GM12878 (cell line): ENCODE results near the gene DNMT3A. TPM values are rescaled to one million over a fixed set of nuclear protein-coding genes. Genes with fewer than 3 reads are reported as not detected.

ENCODE experiments used
- ATAC-seq: fragments of 200-7000 bp; cut with Tn5 transposase; 3 replicates; pipeline ENCODE4 v1.9.1; 2020; ENCODE audit warnings: mild to moderate bottlenecking, moderate library complexity
- BruUV-seq: library from RNA; stranded (reverse); fragments of 400-500 nt; replicated peaks from 2 replicates; lab custom pipeline; 2021; lab: Mats Ljungman, UMichigan
- CTCF ChIA-PET: fragments of 300-600 bp; sonication (Branson Sonifier 250); formaldehyde crosslinking; extraction: SDS; loops from one replicate; lab custom pipeline; 2021; ENCODE audit warnings: inconsistent platforms; lab: Yijun Ruan, JAX
- POLR2A ChIA-PET: fragments of 350-600 bp; formaldehyde crosslinking; extraction: SDS; loops from one replicate; lab custom pipeline; 2021; ENCODE audit warnings: inconsistent platforms; lab: Charles Lee
- RAD21 ChIA-PET: fragments of 300-600 bp; sonication (Branson Sonifier 250); formaldehyde crosslinking; loops from one replicate; lab custom pipeline; 2023; ENCODE audit warnings: antibody characterized with exemption; ENCODE audit not compliant: unreplicated experiment; lab: Charles Lee
- SMC1A ChIA-PET: fragments of 300-600 bp; sonication (Branson Sonifier 250); formaldehyde crosslinking; loops from one replicate; lab custom pipeline; 2023; ENCODE audit not compliant: unreplicated experiment, uncharacterized antibody; lab: Charles Lee
- DNase-seq: peaks from one replicate; pipeline ENCODE4 v3.0.0-alpha.2; 2011; ENCODE audit warnings: low read depth, low spot score
- FAIRE-seq: peaks from 3 replicates; lab custom pipeline; 2011; peaks lifted over from hg19 to GRCh38; lab: Jason Lieb, UNC
- H2AFZ ChIP-seq: 2 replicates; pipeline ENCODE4 v1.6.0; 2011; ENCODE audit warnings: low read depth, low read length, control low read depth; ENCODE audit not compliant: control insufficient read depth
- H3K27ac ChIP-seq: 2 replicates; pipeline ENCODE4 v1.5.1; 2011; ENCODE audit warnings: control low read depth; ENCODE audit not compliant: control insufficient read depth, insufficient read depth
- H3K27me3 ChIP-seq, 2 experiments: replicated peaks in 1 of 2; 2 replicates each; pipeline versions ENCODE4 v1.6.0 to v1.6.1; 2011; ENCODE audit warnings: low read length in 1 of 2; ENCODE audit not compliant: control insufficient read depth in 2 of 2, insufficient read depth in 2 of 2
- H3K36me3 ChIP-seq, 2 experiments: 2 replicates each; pipeline ENCODE4 v1.5.1; 2011; ENCODE audit warnings: low read length in 1 of 2; ENCODE audit not compliant: control insufficient read depth in 2 of 2, insufficient read depth in 2 of 2
- H3K4me1 ChIP-seq: 2 replicates; pipeline ENCODE4 v1.6.1; 2011; ENCODE audit warnings: mild to moderate bottlenecking, low read length, moderate library complexity, mixed read lengths; ENCODE audit not compliant: control insufficient read depth, insufficient read depth
- H3K4me2 ChIP-seq: 2 replicates; pipeline ENCODE4 v1.6.0; 2011; ENCODE audit warnings: control low read depth; ENCODE audit not compliant: control insufficient read depth, insufficient read depth
- H3K4me3 ChIP-seq: fragments of 200-600 bp; sonication (generic); 2 replicates; pipeline ENCODE4 v1.5.1; 2016
- H3K79me2 ChIP-seq: 2 replicates; pipeline ENCODE4 v1.6.0; 2011; ENCODE audit warnings: low read length; ENCODE audit not compliant: control insufficient read depth, insufficient read depth
- H3K9ac ChIP-seq: 2 replicates; pipeline ENCODE4 v1.8.0; 2011; ENCODE audit warnings: low read length, control low read depth, mixed read lengths; ENCODE audit not compliant: control insufficient read depth, insufficient read depth
- H3K9me3 ChIP-seq: replicated peaks from 3 replicates; pipeline ENCODE4 v1.5.1; 2011; ENCODE audit warnings: mild to moderate bottlenecking, low read length; ENCODE audit not compliant: control insufficient read depth, insufficient read depth
- H4K20me1 ChIP-seq: 2 replicates; pipeline ENCODE4 v1.6.0; 2011; ENCODE audit not compliant: control insufficient read depth, insufficient read depth
- CTCF ChIP-seq, 3 experiments: IDR thresholded peaks in 2 of 3; conservative IDR thresholded peaks in 1 of 3; 2 replicates each; pipeline ENCODE4 v1.5.1; 2011; ENCODE audit warnings: low read depth in 3 of 3, low read length in 3 of 3, mild to moderate bottlenecking in 3 of 3, control low read depth in 2 of 3, moderate library complexity in 2 of 3, inconsistent platforms in 1 of 3, mixed read lengths in 1 of 3; ENCODE audit not compliant: control insufficient read depth in 2 of 3, insufficient read depth in 1 of 3; ENCODE audit errors: extremely low read depth in 1 of 3
- RAD21 ChIP-seq: IDR thresholded peaks from 2 replicates; pipeline ENCODE4 v1.6.1; 2011; ENCODE audit warnings: mild to moderate bottlenecking, low read depth, low read length, moderate library complexity; ENCODE audit not compliant: insufficient read depth
- RUNX3 ChIP-seq: IDR thresholded peaks from 2 replicates; pipeline ENCODE4 v1.6.1; 2012; ENCODE audit warnings: low read length, inconsistent platforms
- WGBS: methylation state at CpG from one replicate; pipeline ENCODE4 v1.1.6; 2016; ENCODE audit warnings: low lambda C conversion rate; ENCODE audit not compliant: insufficient replicate concordance, insufficient coverage; ENCODE audit errors: missing lambda C conversion rate; 5-methylcytosine and 5-hydroxymethylcytosine counted together
- in situ Hi-C: fragments of 300-500 bp; cut with MboI; formaldehyde crosslinking; loops from 9 replicates; pipeline ENCODE4 v1.14.3; 2018; ENCODE audit warnings: mixed read lengths
- intact Hi-C: fragments of 100-400 bp; cut with micrococcal nuclease; formaldehyde crosslinking; loops from one replicate; pipeline ENCODE4 v1.14.2; 2022; ENCODE audit not compliant: unreplicated experiment
- polyA plus RNA-seq, 11 experiments: library from polyadenylated mRNA; depleted of rRNA in 4 of 11; unstranded in 6 of 11; stranded (reverse) in 5 of 11; fragments of >200 nt; fragmentation: Nextera tagmentation in 4 of 11; fragmentation: Illumina TruSeq in 1 of 11; extraction: Ambion mirVana in 4 of 11; extraction: Trizol in 1 of 11; gene quantifications; 1 replicate in 1 of 11; 2 replicates in 10 of 11; pipeline versions ENCODE4 v1.2.1 to v1.2.3, GENCODE V29; 2011 to 2016; ENCODE audit warnings: inconsistent platforms in 2 of 11, missing spikeins in 2 of 11, low read depth in 1 of 11
- total RNA-seq, 4 experiments: library from RNA; depleted of rRNA in 3 of 4; stranded (reverse); fragments of >200 nt in 3 of 4; fragmentation: Illumina TruSeq in 1 of 4; extraction: Trizol in 1 of 4; gene quantifications; 2 replicates each; pipeline versions ENCODE4 v1.2.1 to v1.2.3, GENCODE V29; 2013 to 2021
- TF ChIP-seq, protein P1 (sequence below): fragments of 450-650 bp; formaldehyde crosslinking; IDR thresholded peaks from 2 replicates; pipeline ENCODE4 v1.5.0; 2022; ENCODE audit warnings: mild to moderate bottlenecking, missing genetic modification characterization

The DNMT3A gene
- total and polyA plus RNA-seq, 10 of the 15 experiments (the other 5 are each of a cell fraction or from before 2014, with no cell fraction given): 7.4 to 51.6 (median 17.4) TPM

GRCh38 chr2:25201265-25201664, 140.5 kb downstream of the DNMT3A start:
- Histone ChIP-seq H3K27ac (no peak overlapping the region), H3K9me3 (no peaks in the 10 kb centered on the region), H3K9ac (no peak overlapping the region), H3K27me3 (no peaks in the 10 kb centered on the region), H2AFZ (no peak overlapping the region), H3K4me3 (no peak overlapping the region), H3K79me2 (no peaks in the 10 kb centered on the region), H3K4me2 (no peak overlapping the region)
- no TSS peak for BruUV-seq
- intact Hi-C loops: no loop called here
- ATAC-seq: peak; percentile 77
- CTCF ChIA-PET: interaction anchor here (0.7 kb wide), 1 partner anchor 35 kb away, joined by 3 read pairs; no protein-coding TSS in a partner anchor
- TF ChIP-seq RAD21 (peak; percentile 41; the same call in 1 of the 2 replicates), CTCF (IDR thresholded peaks at IDR 0.05 in 2 of 3, conservative IDR thresholded peaks at IDR 0.05 in 1 of 3; ENCODE audit: control insufficient read depth in 2 of 3, extremely low read depth in 1 of 3, insufficient read depth in 1 of 3, low read depth in 3 of 3, low read length in 3 of 3) (peak in 2 of 3 experiments; percentile 34 to 41; a peak in 2 of 6 replicates), RUNX3 (peak; percentile 31; the same call in 1 of the 2 replicates)
- TF ChIP-seq, protein P1, sequence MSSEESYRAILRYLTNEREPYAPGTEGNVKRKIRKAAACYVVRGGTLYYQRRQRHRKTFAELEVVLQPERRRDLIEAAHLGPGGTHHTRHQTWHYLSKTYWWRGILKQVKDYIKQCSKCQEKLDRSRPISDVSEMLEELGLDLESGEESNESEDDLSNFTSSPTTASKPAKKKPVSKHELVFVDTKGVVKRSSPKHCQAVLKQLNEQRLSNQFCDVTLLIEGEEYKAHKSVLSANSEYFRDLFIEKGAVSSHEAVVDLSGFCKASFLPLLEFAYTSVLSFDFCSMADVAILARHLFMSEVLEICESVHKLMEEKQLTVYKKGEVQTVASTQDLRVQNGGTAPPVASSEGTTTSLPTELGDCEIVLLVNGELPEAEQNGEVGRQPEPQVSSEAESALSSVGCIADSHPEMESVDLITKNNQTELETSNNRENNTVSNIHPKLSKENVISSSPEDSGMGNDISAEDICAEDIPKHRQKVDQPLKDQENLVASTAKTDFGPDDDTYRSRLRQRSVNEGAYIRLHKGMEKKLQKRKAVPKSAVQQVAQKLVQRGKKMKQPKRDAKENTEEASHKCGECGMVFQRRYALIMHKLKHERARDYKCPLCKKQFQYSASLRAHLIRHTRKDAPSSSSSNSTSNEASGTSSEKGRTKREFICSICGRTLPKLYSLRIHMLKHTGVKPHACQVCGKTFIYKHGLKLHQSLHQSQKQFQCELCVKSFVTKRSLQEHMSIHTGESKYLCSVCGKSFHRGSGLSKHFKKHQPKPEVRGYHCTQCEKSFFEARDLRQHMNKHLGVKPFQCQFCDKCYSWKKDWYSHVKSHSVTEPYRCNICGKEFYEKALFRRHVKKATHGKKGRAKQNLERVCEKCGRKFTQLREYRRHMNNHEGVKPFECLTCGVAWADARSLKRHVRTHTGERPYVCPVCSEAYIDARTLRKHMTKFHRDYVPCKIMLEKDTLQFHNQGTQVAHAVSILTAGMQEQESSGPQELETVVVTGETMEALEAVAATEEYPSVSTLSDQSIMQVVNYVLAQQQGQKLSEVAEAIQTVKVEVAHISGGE (CRISPR knock-in tag): no peak
- TF ChIP-seq, all 136 proteins: peak for 3
- no peak for FAIRE-seq
- in situ Hi-C loops: no loop called here
- Histone ChIP-seq H3K36me3 (no peaks in the 10 kb centered on the region), H3K4me1 (peaks cover 7% of the 10 kb centered on the region), H4K20me1 (no peaks in the 10 kb centered on the region)
- WGBS: 66% methylated on average over 6 of the region's 6 CpGs
- ChIA-PET RAD21 (no interaction called here), SMC1A (no interaction called here), POLR2A (interaction anchor here (0.5 kb wide), 1 partner anchor 9 kb away, joined by 7 read pairs; no protein-coding TSS in a partner anchor)
- no peak for DNase-seq
